ENCODE data around the gene MYO5B.

GRCh38 chr18:50187659-50188058 lies 7.3 kb downstream of the MYO5B start:
- TF ChIP-seq POLR2A (IDR thresholded peaks at IDR 0.05) (no peak), CTCF (IDR thresholded peaks at IDR 0.05 in 4 of 5, conservative IDR thresholded peaks at IDR 0.05 in 1 of 5) (no peak)
